SKM-1 (cell line): ENCODE measurements around the gene TMEM35B.
"Not testable (repeated sequence)": the region's sequence is repeated elsewhere in the genome, so short reads cannot be mapped to it uniquely, and the experiment has no call there.

ENCODE experiments used
- DNase-seq: peaks from one replicate; lab custom pipeline; 2025; ENCODE audit not compliant: unreplicated experiment; lab: John Stamatoyannopoulos, UW

TMEM35B gene

DNA sequence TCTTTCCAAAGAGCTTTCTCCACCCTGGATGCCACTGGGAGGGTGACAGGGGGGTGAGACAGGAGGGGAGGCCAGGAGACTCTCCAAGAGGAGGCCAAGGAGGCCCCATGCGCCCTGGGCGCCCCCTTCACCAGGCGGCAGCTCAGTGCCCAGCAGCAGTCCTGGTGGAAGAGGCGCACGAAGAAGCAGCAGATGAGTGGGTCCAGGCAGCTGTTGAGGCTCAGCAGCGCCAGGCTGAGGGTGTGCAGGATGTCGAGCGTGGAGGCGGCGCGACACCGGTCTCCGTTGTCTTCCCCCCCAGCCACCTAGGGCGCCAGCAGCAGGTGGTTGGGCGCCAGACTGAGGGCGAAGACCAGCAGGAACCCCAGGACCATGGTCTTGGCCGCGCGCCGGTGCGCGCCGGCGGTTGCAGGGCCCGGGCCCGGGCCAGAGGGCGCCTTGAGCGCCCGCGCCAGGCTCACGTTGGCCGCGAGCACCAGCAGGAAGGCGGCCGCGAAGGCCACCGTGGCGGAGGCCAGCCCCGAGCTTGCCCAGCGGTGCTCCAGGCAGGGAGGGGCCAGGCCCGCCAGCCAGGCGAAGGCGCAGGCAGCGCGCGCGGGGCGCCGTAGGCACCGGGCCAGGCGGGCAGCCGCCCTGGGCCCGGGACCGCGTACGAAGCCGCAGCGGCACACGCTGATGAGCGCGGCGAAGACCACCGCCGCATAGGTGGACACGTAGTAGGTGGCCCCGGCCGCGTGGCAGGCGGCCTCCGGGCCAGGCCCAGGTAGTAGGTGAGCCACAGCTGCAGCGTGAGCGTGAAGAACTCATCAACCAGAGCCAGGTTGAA is 8.6 kb downstream of the TMEM35B start:
- DNase-seq, result no peak

DNA sequence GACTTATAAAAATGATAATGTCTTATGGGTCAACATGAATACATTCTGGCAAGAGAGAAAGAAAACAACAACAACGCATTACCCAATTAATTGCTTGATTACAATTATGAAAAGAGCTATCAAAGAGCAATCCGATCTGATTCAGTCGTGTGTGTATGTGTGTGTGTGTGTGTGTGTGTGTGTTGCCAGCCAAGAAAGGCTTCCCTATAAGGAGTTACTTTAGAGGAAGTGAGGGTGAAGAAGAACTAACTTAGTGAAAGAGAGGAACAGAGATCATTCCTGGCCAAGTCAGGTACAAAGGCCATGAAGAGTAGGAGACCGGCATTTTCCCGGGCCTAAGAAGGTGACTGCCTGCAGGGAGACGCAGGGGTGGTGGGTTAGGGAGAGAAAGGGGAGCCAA is 9.4 kb downstream of the TMEM35B start:
- no peak for DNase-seq

DNA sequence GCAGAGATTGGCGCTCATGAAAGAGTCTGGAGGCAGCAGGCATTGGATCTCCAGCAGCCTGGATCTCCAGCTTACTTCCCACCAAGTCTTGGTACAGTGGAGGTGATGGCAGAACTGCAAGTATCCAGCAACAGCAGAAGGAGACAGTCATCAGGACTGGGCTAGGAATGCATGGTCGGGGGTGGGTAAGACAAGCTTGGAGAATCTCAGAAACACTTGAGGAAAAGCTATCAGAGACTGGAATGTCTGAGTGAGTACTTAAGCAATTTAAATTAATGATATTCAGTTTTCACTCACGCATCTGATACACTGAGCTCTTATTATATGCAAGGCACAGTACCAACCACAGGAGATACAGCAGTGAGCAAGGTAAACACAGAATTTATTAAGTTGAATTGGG is 9.8 kb downstream of the TMEM35B start:
- DNase-seq, result no peak

DNA sequence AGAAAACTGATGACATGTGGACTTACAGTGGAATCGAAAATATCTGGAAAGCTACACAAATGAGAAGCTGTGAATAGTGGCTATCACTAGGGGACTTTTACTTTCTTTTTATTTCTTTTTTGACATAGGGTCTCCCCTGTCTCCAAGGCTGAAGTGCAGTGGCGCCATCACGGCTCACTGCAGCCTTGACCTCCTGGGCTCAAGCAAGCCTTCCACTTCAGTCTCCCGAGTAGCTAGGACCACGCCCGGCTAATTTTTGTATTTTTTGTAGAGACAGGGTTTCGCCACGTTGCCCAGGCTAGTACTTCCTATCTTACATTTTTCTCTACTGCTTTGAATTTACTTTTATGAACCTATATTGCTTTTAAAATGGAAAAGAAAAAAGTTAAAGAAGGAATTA is 10.5 kb downstream of the TMEM35B start:
- DNase-seq, result no peak

DNA sequence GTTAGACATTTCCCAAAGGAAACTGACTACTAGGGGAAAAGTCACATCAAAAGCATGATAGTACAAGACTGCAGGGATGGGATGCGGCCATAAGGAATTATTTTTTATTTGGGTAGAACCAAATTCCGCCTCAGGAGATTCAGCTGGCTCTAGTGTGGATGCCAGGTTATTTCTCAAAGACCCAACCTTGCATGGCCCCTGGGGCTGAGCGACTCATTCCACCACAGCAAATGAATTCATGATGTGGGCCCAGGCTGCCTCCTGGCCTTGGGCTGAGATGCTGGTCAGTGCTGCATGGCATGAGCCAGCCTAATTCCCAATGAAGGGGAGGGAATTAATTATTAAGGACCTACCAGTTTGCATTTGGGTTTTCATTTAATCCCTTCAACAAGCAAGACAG is 11.8 kb downstream of the TMEM35B start:
- no peak for DNase-seq

DNA sequence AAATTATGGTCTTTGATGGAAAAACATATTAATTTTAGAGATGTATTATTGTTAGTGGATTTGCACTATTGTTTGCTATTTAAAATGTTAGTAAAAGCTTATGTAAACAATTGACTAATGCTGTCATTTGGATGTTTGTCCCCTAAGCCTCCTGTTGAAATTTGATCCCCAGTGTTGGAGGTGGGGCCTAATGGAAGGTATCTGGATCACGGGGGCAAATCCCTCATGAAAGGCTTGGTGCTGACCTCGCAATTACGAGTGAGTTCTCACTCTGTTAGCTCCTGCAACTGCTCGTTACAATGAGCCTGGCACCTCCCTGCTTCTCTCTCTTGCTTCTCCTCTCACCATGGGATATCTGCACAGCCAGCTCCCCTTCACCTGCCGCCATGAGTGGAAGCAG is 14.3 kb downstream of the TMEM35B start:
- DNase-seq, result no peak

DNA sequence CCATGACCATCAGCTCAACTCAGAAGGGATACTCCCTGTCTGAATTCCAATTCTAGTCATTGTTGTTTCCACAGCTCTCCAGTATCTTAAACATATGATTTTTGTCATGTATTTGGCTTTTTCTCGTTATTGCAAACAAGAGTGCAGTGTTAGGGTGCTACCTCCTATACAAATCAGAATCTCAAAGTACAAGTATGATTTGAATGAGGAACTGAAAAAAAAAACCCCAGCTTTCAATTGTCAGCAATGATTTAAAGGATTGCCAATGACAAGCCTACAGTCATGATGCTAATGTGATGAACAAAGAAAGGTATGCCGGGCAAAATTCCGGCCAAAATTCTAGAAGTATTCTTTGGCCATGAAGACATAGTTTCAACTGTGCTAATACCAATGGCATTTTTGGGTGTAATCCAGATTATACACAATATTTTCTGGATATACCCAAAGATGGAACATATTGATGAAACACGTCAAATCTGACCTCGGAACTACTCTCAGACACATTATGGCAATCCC is 14.9 kb downstream of the TMEM35B start:
- no peak for DNase-seq

DNA sequence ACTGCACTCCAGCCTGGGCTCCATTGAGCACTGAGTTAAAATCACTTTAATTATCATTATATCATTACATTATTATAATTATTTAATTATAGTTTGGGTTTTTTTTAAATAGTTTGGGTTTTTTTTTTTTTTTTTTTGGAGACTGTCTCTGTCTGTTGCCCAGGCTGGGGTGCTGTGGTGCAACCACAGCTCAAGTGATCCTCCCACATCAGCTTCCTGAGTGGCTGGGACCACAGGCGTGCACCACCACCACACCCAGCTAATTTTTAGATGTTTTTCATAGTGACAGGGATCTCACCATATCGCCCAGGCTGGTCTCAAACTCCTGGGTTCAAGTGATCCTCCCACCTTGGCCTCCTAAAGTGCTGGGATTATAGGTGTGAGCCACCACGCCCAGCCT is 16.9 kb downstream of the TMEM35B start:
- not testable (repeated sequence) for DNase-seq

DNA sequence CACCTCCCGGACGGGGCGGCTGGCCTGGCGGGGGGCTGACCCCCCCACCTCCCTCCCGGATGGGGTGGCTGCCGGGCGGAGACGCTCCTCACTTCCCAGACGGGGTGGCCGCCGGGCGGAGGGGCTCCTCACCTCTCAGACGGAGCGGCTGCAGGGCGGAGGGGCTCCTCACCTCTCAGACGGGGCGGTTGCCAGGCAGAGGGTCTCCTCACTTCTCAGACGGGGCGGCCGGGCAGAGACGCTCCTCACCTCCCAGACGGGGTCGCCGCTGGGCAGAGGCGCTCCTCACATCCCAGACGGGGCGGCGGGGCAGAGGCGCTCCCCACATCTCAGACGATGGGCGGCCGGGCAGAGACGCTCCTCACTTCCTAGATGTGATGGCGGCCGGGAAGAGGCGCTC is 17.5 kb downstream of the TMEM35B start:
- not testable (repeated sequence) for DNase-seq

DNA sequence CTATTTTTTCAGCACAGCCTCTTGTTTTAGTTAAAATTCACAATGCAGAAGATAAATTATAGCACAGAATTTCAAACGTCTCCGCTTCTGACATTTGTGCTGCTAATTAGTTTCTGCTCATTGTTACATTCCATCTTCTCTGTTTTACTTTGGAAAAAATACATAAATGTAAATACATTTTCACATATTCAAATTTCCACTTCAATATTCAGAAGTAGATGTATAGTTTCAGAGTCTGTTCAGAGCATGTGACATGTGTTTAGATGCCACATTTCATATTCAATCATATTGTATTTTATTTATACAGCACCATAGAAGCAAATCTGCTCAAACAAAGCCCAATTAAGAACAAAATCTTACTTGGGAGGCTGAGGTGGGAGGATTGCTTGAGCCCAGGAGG is 19.6 kb downstream of the TMEM35B start:
- no peak for DNase-seq

DNA sequence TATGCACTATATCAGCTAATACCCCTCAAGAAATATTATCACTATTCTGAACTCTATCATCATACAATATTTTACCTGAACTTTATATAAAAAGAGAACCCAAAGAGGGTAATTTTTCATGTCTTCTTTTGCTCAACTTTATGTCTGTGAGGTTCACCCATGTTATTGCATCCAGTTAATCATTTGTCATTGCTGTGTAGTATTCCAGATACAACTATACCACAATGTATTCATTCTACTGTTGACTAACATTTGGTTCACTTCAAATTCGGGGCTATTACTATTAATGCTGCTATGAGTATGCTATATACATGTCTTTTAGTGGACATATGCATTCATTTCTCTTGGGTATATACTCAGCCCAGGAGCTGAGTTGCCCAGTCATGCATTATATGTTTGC is 34.7 kb downstream of the TMEM35B start:
- no peak for DNase-seq

DNA sequence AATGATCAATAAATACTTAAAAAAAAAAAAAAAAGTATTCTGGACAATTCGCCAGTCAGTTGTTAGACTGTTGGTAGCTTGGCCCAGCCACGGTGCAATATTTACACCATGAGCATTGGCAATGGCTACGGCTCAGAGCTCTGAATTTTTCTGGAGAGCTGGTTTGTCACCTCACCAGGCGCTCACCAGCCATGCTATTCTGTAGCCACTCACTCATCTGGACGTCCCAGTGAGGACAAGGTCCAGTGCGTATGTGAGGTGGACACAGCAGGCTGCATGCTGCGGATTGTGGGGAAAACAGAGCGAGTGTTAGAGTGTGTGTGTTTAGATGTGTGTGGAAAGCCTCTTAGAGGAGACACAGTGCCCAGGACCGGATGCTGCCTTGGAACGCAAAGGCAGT is 36.4 kb downstream of the TMEM35B start:
- not testable (repeated sequence) for DNase-seq

DNA sequence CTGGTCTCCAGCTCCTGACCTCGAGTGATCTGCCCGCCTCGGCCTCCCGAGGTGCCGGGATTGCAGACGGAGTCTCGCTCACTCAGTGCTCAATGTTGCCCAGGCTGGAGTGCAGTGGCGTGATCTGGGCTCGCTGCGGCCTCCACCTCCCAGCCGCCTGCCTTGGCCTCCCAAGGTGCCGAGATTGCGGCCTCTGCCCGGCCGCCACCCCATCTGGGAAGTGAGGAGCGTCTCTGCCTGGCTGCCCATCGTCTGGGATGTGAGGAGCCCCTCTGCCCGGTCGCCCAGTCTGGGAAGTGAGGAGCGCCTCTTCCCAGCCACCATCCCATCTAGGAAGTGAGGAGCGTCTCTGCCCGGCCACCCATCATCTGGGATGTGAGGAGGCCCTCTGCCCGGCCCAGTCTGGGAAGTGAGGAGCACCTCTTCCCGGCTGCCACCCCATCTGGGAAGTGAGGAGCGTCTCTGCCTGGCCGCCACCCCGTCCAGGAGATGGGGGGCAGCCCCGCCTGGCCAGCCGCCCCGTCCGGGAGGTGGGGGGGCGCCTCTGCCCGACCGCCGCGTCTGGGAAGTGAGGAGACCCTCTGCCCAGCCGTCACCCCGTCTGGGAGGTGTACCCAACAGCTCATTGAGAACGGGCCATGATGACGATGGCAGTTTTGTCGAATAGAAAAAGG is 37.4 kb downstream of the TMEM35B start:
- not testable (repeated sequence) for DNase-seq

DNA sequence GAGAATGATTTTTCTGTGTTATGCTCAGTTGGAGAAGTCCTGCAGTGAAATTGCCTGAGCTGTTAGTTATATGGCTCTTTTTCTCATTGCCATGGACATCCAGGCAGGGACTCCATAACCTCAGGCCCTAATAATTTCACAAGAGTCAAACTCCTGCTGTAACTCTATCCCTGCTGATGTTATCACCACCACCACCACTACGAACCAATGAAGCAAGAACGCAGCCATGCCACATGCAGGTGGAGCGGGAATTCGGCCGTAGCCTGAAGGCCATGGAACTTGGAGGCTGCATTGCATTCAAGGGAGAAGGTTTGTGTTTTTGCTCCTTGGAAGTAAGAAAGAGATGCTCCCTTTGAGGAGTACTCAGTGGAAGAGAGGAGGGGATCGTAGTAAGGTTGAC is 38.9 kb downstream of the TMEM35B start:
- no peak for DNase-seq

DNA sequence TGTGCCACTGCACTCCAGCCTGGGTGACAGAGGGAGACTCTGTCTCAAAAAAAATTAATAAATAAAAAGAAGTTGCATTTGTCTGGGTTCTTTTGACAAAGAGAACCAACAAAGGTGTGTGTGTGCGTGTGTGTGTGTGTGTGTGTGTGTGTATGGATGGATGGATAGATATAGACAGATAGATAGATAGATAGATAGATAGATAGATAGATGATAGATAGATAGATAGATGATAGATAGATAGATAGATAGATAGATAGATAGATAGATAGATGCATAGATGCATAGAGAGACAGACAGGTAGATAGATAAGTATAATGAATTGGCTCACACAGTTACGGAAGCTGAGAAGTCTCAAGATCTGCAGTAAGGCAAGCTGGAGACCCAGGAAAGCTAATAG is 43.3 kb downstream of the TMEM35B start:
- not testable (repeated sequence) for DNase-seq
